HG03439 (cell line): ENCODE measurements around the gene SLK.

Experiments
- ATAC-seq: cut with Tn5 transposase; IDR thresholded peaks from one replicate; pipeline ENCODE4 v1.9.1; 2021; ENCODE audit warnings: mild to moderate bottlenecking, moderate library complexity; ENCODE audit not compliant: unreplicated experiment

Gene SLK

GRCh38 chr10:104032144-104032775 is 65.3 kb downstream of the SLK start:
- no peak for ATAC-seq

GRCh38 chr10:104033401-104033930 is 66.5 kb downstream of the SLK start:
- no peak for ATAC-seq

DNA sequence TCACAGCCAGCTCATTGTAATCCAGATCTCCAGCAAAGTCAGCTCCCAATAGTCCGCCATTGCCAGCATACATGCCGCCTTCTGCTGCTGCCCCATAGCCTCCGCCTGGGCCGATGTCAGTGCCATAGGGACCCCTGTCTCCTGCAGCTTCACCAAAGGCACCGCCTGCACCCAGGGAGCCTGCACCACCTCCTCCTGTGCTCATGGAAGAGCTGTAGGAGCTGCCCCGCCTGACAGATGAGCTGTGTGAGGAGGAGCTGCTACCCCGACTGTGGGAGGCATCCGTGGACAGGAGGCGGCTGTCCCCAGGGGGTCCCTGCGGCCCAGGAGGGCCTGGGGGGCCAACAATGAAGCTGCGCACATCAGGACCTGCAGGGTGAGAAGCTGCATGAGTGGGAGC is 67.0 kb downstream of the SLK start:
- no peak for ATAC-seq

DNA sequence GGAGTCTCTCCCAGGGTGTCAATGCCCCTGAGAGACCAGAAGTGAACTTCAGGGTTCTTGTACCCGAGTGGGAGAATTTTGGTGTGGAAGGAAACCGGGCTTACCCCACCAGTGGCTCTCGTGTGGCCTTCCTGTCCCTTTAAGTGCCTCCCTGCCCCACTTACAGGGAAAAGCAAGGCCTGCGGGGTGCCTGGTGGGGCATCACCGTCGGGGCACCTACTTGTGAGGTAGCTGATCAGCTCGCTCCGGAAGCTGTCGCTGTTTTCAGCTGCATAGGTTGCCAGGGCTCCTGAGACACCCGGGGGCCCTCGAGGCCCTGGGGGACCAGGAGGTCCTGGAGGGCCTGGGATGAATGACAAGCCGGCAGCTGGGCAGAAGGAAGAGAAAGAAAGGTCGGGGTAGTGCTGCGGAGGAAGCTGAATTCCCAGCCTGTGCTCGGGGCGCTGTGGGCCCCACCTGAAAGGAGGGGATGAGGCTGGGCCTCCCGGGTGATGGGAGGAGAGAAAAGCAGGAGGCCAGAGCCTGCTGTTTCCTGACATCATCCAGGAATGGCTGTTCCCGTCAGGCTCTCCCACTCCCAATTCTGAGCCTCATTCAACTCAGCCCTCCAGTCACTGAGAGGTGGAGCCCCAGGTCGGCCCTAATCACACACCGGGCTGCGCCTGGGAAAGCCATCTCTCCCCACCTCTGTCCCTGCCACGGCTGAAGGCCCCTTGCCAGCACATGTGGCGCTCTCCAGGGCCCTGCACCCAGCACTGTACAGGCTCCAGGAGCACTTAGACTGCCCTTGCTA is 67.7 kb downstream of the SLK start:
- no peak for ATAC-seq

- no peak for ATAC-seq
These were observed 68.5 kb downstream of the SLK start for GRCh38 chr10:104035194-104036068.

DNA sequence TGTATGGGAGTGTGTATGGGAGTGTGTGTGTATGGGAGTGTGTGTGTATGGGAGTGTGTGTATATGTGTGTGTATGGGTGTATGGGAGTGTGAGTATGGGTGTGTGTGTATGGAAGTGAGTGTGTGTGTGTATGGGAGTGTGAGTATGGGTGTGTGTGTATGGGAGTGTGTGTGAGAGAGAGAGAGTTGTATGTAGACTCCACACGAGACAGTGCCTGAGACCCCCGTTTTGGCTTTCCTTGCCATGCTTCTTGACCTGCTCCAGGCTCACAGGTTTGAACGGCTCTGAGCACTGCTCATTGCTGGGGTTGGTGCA is 69.1 kb downstream of the SLK start:
- no peak for ATAC-seq

GRCh38 chr10:104036518-104037260 is 69.7 kb downstream of the SLK start:
- ATAC-seq = no peak

DNA sequence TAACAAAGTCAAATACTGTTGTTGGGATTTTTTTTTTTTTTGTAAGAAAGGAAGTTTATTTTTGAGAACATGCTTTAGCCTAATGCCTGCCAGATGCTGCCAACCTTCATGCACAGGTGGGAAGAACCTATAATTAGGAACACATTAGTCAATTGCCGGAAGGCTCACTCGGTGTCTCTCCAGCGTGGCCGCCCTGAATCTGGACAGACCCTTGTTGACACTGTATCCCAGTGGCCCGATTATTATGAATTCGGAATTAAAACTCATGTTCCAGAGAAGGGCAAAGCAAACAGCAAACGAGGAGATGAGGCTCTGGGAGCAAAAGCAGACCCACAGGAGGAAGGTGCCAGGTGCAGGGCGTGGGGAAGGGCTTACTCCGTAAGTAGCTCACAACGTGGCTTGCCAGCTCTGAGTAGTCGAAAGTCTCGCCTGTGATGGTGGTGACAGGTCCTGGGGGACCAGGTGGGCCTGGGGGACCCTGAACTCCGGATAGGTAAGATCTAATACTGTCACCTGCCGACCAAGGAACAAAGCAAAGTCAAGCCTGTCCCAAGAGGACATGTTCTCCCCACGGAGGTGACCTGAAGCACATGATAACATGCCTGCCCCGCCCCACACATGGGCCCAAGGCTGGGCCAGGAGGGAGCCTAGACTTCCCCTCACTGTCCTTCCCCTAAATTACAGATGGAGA is 70.5 kb downstream of the SLK start:
- ATAC-seq = no peak

GRCh38 chr10:104038537-104038936 is 71.6 kb downstream of the SLK start:
- no peak for ATAC-seq

DNA sequence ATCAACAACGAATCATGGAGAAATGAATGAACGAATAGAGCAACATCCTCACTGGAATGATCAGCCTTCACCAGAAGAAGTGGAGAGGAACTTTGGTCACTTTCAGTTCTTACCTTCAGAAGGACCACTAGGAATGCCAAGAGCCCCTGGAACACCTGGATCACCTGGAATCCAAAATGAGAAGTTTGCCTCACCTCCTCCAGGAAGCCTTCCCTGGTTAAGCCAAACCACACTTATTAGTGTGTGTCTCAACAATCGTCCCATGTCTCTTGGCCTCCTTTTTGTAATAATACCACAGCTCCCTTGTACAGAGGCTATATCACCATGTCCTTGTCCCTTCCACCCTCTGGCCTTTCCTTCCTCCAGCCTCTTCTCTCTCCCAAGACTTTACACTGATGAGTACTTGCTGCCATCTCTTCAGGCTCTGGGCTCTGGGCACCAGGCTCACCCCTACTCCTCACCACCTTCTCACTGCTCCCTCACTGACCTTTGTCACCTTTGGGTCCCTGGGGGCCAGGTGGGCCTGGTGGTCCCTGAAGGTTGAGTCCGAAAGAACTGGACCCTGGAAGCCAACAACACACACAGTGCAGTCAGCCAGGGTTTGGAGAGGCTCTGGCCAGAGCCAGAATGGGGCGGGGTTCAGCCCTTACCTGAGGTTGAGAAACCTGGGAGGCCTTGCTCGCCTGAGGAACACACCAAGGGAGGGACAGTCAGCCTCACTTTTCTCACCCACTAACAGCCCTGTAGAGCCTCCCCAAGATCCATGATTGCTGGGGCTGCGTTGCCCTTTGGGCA is 72.2 kb downstream of the SLK start:
- no peak for ATAC-seq

- ATAC-seq = no peak
These were observed 73.4 kb downstream of the SLK start for GRCh38 chr10:104040382-104040781.

DNA sequence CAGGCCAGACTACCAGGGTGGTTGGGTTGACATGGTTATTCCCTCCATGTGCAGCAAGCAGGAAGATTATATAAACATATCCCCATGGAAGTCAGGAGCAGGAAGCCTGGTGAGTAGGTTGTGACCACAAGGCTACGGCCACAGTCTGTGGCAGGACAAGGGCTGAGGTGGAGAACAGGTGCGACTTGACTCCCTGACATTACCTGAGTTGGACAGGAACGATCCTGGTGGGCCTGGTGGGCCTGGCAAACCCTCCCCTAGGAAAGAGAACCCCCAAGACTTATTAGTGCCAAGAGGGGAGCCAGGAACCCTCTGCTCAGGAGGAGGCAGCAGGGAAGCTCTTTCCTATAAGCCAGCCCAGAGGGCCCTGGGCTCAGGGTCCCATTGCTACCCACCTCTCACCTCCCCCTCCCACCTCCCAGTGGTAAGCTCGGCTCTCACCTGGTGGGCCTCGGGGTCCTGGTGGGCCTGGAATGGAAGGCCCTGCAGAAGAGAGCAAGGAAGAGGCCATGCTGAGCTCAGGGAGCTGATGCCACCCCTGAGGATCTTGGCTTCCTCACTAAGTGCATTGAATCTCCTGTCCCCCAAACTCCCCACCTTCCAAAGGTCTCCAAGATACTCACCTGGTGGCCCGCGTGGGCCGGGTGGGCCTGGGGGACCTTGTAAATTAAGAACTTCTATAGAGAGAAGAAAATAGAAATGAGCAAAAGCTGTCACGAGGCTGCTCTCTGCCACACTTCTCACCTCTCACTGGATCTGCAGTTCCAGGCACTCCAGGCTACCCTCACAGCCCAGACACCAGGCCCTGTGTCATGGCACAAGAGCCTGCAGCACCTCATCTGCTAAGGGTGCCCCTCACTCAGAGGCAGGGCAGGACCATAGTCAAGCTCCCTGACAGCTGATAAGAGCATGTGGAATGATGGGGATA is 74.2 kb downstream of the SLK start:
- no peak for ATAC-seq

DNA sequence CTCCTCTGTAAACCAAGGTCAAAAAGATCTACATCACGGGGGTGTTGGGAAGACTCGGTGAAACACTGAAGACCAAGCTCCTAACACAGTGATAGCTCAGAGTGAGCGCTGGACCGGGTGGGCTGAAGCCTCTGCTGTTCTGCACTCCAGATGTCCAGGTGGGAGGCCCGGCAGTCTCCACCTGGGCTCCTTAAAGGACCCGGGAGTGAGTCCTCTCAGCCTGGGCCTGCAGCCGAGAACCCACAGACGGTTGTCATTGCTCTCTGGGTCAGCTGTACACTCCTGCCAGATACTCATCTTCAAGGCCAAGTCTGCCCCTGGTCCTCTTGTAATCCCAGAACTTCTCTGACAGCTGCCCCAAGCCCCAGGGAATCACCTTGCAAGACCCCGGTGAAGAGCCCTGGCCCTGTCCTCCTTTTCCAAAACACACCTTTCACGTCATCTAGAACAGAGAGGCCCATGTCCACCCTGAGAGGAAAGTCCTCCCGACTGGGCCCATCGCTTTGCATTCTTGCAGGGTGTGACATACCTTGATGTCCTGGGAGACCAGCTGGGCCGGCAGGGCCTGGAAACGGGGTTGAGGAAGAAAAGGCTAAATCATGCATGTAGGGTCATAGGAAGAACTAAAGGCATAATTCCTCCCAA is 75.1 kb downstream of the SLK start:
- no peak for ATAC-seq

- no peak for ATAC-seq
These were observed 76.4 kb downstream of the SLK start for GRCh38 chr10:104043185-104043830.

DNA sequence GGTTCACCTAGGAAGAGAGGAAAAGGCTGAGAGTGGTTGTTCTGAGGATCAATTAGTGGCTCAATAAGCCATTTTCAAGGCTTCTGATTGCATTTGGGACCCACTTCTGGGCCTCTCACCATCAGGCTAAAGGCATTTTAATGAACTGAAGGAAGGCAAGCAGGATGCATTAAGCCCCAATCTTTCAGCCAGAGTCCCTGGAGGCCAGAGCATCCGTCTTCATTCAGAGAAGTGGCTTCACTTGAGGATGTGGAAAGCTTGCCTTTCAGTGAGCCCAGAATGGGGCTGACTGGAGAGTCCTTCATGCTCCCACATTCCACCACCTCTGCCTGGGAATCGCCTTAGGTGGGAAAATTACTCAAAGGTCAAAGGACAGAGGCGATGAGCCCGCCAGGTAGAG is 76.9 kb downstream of the SLK start:
- no peak for ATAC-seq

- ATAC-seq = no peak
These were observed 78.5 kb downstream of the SLK start for GRCh38 chr10:104045151-104046089.
